ENCODE results near the gene CNBP. TPM values are rescaled to one million over a fixed set of nuclear protein-coding genes. Genes with fewer than 3 reads are reported as not detected.

The CNBP gene
- total and polyA plus RNA-seq, 12 donors, result 324 to 594 (median 478) TPM

DNA sequence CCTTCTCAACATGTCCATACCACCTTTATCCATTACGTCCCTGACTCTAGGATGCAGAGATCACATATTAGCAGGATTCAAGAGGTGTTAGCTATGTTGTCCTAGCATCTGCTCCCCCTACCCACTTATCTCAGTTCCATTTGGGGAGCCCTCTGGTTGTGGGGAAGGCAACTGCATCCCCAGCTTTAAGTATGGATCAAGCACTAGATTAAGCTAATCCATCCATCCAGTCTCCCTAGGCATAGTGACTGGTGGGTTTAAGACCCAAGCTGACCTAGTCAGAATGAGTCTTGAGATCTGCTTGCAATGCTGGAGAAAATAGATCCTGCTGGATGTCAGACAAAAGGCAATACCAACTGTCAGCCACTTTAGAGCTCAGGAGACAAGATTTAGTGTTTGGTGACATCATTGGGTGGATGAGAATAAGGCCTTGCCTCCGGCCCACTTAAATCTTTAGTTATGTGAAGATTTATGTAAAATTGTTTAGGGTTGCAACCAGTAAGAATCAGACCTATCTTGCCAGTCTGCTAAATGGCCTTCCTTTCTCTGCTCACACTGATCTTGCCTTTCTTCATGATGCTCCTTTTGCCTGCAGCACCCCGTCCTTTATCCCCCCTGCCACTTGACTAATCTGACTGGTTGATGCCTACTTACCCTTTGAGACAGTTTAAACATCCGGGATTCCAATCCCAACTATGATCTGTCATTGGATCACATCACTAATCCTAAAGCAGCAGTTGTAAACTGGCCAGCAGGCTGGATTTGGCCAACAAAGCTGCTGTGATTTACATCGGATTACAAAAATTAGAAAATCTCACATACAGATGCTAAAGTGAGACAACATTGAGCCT lies 20.7 kb downstream of the CNBP start:
- H3K4me1 ChIP-seq, result peaks cover 8 to 33% (median 21%) of the 10 kb centered on the region in 9 donors
- no peaks in the 10 kb centered on the region for H3K9me3 ChIP-seq
- no peaks in the 10 kb centered on the region for H3K27me3 ChIP-seq
- WGBS, 2 donors, result 70 to 73% methylated on average over 5 of the region's 5 CpGs
- intact Hi-C loops (cut with DNase I), result no loop called here
- H3K4me3 ChIP-seq, result no peak overlapping the region
- TF ChIP-seq, protein P1, sequence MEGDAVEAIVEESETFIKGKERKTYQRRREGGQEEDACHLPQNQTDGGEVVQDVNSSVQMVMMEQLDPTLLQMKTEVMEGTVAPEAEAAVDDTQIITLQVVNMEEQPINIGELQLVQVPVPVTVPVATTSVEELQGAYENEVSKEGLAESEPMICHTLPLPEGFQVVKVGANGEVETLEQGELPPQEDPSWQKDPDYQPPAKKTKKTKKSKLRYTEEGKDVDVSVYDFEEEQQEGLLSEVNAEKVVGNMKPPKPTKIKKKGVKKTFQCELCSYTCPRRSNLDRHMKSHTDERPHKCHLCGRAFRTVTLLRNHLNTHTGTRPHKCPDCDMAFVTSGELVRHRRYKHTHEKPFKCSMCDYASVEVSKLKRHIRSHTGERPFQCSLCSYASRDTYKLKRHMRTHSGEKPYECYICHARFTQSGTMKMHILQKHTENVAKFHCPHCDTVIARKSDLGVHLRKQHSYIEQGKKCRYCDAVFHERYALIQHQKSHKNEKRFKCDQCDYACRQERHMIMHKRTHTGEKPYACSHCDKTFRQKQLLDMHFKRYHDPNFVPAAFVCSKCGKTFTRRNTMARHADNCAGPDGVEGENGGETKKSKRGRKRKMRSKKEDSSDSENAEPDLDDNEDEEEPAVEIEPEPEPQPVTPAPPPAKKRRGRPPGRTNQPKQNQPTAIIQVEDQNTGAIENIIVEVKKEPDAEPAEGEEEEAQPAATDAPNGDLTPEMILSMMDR (IDR thresholded peaks at IDR 0.05), result peak in 3 of 9 donors; percentile 3 to 23 (median 11)
- no peak for DNase-seq
- peaks cover 0 to 48% (median 33%) of the 10 kb centered on the region in 9 donors for H3K36me3 ChIP-seq
- H3K27ac ChIP-seq, result peak overlapping the region in 5 of 10 donors; percentile 11 to 99 (median 92)
- ATAC-seq, result no peak

DNA sequence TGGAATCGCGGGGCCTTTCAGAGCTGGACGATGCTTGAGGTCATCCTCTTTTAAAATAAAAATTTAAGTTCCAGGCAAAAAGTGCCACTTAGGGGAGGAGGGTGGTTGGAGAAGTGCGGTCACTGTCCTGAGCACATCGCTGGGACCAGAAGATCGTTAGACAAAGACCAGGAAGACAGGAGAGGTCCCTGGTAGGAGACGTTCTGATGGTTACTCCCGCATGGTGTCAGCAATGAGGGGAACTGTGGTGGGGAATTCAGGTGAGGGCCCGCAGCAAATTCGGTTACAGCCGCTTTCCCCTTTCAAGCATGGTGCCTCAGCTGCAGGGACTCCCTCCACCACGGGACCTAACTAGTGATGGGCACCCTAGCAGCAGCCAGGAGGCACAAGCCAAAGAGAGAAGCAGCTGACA lies 21.8 kb downstream of the CNBP start:
- 2 to 3% methylated on average over 12 of the region's 12 CpGs for WGBS, 2 donors
- peak in 6 of 8 donors; percentile 3 to 33 (median 13) for ATAC-seq
- TF ChIP-seq, protein P1 (IDR thresholded peaks at IDR 0.05), result peak in 1 of 9 donors; percentile 32

DNA sequence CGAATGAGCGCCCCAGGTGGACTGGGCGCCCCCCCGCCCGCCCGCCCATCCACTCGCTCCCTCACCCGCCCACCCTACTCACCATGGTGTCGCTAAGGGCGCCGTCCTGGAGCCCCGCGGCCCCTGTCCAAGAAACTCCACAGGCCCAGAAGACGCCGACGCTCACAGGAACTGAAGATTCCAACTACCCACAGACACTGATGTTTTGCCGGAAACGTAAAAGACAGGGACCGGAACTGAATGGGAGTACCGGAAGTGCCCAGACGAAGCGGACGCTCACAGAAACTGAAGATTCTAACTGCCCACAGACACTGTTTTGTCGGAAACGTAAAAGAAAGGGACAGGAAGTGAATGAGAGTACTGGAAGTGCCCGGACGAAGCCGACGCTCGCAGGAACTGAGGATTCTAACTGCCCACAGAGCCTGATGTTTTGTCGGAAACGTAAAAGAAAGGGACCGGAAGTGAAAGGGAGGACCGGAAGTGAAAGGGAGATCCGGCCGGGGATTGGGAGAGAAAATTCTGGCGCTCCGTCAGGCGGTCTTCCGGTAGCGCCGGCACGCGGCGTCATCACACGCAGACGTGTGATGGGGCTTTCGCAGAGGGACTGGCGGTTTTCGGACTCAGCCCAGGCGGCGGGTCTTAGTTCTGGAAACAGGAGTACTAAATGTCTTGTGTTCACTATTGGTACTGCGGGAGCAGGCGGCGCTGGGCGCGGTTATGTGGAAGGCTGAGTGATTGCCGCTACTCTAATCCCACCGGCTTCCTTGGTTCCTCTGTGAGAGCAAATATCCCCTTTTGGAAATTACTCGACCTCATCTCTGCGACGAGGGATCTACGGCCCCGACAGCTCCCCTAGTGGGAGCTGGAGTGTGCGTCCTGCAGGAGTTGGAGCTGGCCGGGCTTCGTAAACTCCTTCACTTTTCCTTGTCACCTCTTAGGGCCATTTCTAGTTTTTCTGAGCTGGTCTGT lies 22.5 kb downstream of the CNBP start, which contains the start of gene ISY1:
Gene ISY1 (minus strand): TSS at position 173 of the 969 bp plus-strand sequence. CDS start 88 bp downstream, at position 85.
- peak within 1 kb of the TSS; percentile 72 to 99 (median 92) for H3K27ac ChIP-seq
- 0 to 1% methylated on average over 67 of the region's 67 CpGs for WGBS, 2 donors
- peak; percentile 91 to 98 (median 95) for ATAC-seq
- H3K4me1 ChIP-seq, result peaks cover 8 to 33% (median 21%) of the 10 kb centered on the region in 9 donors
- intact Hi-C loops (cut with DNase I), result loop anchor here in 3 of 10 donors (1.0 kb wide), 4 partner anchors 21 to 85 kb away; no protein-coding TSS in a partner anchor
- H3K9me3 ChIP-seq, result no peaks in the 10 kb centered on the region
- TF ChIP-seq, protein P1 (IDR thresholded peaks at IDR 0.05), result peak; percentile 44 to 83 (median 75)
- peak within 1 kb of the TSS; percentile 68 to 95 (median 78) for H3K4me3 ChIP-seq
- peaks cover 0 to 48% (median 32%) of the 10 kb centered on the region in 9 donors for H3K36me3 ChIP-seq
- peak; percentile 87 to 94 for DNase-seq
- no peaks in the 10 kb centered on the region for H3K27me3 ChIP-seq

More for the DNA sequence above, 21.8 kb downstream of the CNBP start:
- Histone ChIP-seq H3K36me3 (peaks cover 0 to 48% (median 32%) of the 10 kb centered on the region in 9 donors), H3K27ac (peak overlapping the region; percentile 72 to 99 (median 92)), H3K4me1 (peaks cover 8 to 33% (median 21%) of the 10 kb centered on the region in 9 donors), H3K27me3 (no peaks in the 10 kb centered on the region), H3K4me3 (peak overlapping the region; percentile 68 to 95 (median 78)), H3K9me3 (no peaks in the 10 kb centered on the region)
- no peak for DNase-seq
- intact Hi-C loops (cut with DNase I), result loop anchor here in 3 of 10 donors (1.0 kb wide), 4 partner anchors 20 to 84 kb away; no protein-coding TSS in a partner anchor

Measured in heart right ventricle (tissue), 16 donors.